GM18505 (cell line): ENCODE measurements around the gene ACTBL2.
"Not testable (repeated sequence)": the region's sequence is repeated elsewhere in the genome, so short reads cannot be mapped to it uniquely, and the experiment has no call there.

Experiments used
- ATAC-seq: cut with Tn5 transposase; IDR thresholded peaks from one replicate; pipeline ENCODE4 v1.9.1; 2021; ENCODE audit not compliant: unreplicated experiment
- POLR2A ChIP-seq: IDR thresholded peaks from 4 replicates; pipeline ENCODE4 v1.6.1; 2011; ENCODE audit warnings: borderline replicate concordance; ENCODE audit not compliant: insufficient read depth, insufficient read length; ENCODE audit errors: extremely low read depth

The ACTBL2 gene

DNA sequence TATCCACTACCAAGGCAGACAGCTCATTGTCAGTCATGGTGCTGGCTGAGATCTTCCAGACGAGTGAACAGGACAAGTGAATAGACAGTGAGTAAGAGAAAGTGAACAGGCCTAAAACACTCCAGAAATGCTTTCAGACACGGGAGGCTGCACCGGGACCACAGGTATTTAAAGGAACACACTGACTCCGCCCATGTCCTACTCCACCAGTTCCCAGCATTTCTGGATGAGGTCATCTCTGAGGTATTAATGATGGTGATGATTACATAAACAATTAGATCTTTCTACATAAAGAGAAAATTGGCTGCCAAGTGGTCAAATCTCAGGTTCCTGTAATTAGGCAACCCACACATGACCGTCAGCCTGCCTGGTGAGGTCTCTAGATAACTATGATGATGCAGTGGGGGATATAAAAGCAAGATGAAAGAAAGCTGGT, at the start of gene ACTBL2:
Gene ACTBL2, minus strand, starts transcription at position 141 of the 436 bp plus-strand sequence. Its CDS starts 104 bp downstream, at position 37.
- no peak for TF ChIP-seq POLR2A
- no peak for ATAC-seq

DNA sequence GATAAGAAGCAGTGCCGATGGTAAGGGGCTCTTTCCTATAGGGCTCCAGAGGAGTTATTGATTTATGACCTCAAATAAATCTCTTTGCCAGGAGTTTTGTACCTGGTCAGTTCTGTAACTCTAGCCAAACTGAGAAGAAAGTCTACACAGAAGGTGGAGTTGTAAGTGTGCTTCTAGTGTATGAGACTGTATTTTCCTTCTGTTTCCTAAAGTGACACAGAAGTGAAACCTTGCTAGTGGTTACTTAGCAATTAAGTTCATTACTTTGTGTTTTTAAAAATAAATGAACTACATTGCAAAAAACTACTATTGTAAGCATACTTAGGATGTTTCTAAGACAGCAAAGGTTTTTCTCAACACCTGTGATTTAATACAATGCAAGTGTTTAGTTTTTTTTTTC, 48.7 kb upstream of the ACTBL2 start:
- no peak for TF ChIP-seq POLR2A
- ATAC-seq = no peak

DNA sequence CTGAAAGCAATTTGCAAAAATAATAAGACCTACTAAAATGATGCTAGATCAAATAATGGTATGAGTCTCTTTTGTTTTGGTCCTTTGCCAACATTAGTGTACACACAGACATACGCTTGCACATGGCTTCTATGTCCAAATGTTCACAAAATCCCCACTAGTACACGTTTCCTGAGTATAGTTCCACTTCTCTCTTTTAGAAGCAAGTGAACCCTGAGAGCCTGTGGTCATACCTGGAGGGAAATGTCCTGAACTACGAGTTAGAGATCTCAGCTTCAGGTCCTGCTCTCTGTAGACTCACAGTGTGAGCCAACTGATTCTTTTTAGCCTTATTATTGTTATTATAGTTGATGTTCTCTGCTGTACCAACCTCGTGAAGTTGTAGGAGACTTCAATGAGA, 47.3 kb upstream of the ACTBL2 start:
- TF ChIP-seq POLR2A = no peak
- ATAC-seq = peak; percentile 73

DNA sequence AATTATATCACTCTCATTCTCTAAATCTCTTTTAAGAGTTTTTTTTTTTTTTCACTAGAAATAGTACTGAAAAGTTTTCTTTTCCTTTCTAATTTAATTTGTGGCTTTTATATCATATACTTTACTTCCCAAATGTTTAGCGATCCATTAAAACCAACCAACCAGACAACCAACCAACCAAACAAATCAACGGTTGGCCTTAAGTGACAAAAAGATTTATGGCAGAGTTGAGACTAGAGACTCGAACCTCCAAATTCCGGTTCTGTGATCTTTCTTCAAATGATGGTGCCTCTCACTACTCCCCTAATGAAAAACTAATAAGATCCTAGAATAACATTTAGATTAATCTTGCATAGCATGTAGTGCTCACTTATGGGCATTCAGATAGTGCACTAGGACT, 45.3 kb upstream of the ACTBL2 start:
- no peak for ATAC-seq
- no peak for TF ChIP-seq POLR2A

DNA sequence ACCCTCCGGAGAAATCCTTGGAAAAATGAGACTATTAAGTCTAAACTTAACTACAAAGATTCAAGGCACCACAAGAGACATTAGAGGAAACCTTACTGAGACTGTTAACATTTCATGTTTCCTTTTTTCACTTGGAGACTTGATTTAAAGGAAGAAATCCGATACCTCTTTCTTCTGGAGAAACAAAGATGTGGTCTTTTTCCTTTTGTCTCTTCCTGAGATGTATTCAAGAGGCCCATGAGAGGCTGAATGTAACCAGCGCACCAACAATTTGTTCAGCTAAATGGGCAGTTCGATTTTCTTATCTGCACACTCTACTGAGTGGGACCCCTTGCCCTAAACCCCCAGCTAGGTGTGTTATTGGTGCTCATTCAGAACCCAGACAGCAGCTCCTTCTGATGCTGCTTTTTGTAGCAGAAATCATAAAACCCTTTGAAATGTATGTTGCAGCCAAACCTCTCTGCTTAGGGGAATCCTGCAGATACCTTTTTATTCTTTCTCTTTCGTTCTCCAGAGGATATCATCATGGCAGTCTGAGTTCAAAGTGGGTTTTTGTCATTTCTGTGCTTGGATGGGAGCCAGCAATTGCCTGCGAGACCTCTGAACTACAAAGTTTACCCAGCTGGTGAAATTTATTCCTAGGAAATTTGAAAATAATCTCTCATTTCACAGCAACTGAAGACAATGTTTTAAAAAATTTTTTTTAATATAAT, 41.9 kb upstream of the ACTBL2 start:
- ATAC-seq = no peak
- no peak for TF ChIP-seq POLR2A

DNA sequence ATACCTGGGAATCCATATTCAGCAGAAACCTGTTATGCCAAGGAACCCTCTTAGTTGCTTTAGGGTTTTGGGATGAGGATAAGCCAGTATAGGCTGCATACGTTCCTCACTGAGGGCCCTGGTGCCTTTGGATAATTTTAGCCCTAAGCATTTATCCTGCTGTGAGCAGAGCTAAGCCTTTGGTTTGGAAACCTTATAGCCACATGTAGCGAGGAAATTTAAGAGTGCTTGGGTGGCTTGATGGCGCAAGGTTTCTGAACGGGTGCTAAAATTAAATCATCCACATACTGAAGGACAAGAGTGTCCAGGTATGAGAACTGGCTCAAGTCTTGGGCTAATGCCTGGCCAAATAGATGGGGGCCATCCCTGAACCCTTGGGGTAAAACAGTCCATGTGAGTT, 39.9 kb upstream of the ACTBL2 start:
- not testable (repeated sequence) for ATAC-seq

DNA sequence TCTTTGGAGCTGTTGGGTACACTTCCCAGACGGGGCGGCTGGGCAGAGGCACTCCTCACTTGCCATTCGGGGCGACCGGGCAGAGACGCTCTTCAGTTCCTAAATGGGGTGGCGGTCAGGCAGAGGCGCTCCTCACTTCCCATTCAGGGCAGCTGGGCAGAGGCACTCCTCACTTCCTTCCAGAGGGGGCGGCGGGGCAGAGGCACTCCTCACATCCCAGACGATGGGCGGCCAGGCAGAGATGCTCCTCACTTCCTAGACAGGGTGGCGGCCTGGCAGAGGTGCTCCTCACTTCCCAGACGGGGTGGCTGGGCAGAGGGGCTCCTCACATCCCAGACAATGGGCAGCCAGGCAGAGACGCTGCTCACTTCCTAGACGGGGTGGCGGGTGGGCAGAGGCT, 35.8 kb upstream of the ACTBL2 start:
- not testable (repeated sequence) for ATAC-seq

DNA sequence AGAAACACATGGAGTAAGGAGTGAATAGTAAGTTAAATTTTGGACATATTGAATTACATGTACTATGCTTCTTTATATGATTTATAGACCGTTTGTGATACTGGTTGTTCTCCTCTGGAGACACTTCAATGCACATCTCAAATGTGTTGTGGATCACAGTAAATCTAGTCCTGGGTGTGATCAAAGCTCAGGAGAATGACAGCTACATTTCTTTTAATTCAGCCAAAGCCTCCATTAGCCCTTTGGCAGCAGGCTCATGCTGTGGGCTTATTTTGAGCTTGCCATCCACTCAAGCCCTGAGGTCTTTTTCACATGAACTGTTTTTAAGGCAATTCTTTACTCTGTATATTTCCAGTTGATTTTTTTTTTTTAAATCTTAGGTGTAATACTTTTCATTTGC, 34.6 kb upstream of the ACTBL2 start:
- ATAC-seq = no peak
- no peak for TF ChIP-seq POLR2A

DNA sequence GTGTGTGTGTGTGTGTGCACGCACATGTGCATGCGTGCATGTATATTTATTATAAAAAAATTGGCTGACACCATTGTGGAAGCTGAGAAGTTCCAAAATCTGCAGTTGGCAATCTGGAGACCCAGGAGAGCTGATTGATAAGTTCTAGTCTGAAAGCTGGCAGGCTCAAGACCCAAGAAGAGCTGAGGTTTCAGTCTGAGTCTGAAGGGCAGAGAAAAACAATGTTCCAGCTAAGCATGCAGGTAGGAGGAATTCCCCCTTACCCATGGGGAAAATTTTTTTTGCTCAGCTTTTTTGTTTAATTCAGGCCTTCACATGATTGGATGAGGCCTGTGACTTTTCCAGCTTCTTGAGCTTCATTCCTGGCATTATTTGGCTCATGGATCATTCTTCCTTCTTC, 31.2 kb upstream of the ACTBL2 start:
- ATAC-seq = no peak
- no peak for TF ChIP-seq POLR2A

DNA sequence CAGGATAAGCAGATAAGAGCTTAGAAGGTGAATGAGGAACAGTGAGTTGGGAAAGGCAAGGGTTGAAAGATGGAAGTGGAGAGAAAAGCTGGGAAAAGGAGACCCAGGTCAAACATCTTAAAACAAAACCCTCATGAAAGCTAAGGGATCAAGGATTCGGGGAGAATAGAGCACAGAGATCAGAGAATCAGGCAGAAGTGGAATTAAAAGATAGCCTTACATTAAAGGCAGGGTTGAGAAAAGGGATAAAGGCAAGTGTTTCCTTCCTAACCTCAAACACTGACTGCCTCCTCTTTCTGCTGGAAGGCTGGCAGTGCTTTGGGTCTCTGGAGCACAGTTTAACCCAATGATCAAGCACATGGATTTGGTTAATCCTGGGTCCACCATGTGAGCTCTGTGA, 28.7 kb upstream of the ACTBL2 start:
- TF ChIP-seq POLR2A = no peak
- ATAC-seq = no peak

DNA sequence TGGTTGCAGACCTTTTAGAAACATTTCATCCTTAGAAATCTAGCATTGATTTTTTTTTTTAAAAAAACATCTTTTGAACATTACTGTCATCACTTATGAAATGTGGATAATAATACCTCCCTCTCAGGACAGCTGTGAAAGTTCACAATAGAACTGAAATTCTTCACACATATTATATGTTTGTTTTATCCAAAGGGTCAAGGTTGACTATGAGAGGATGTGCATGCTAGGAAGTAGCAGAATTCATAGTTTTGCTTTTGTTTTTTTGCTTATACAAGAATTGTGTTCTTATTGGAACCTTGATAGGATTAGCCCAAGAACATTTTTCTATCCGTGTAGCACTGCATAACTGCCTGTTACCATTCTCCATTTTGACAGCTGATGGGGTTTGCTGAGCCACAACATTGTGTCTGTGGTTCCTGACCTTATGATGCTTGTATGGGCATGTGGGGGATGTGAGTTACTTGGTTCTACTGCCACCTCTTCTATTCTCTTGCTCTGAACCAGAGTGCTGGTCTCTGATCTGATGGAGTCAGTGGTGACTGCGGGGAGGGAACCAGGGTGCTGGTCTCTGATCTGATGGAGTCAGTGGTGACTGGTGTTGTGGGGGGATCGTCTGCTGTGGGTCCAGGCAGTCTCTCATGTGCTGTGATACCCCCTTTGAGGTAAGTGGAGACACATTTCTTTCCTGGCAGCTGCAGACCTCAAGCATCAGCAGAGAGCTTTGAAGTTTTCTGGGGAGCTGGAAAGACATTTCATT, 27.1 kb upstream of the ACTBL2 start:
- TF ChIP-seq POLR2A = no peak
- ATAC-seq = no peak

DNA sequence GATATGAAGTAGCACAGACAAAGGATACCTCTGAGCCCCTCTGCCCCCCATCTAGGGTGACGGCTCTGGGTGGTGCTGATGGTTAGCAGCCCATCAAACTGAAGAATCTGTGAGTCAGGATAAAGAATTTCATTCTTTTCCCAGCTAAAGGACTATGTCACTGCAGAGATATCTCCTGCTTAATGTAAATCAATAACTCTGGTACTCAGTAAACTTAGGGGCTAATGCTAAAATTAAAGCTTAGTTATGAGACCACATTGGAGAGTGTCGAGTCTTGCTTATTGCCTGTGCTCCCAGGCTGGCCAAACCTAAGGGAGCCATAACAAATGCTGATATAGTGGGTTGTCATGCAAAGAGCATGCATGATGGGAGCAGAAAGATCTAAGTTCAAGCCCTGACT, 25.6 kb upstream of the ACTBL2 start:
- no peak for TF ChIP-seq POLR2A
- ATAC-seq = no peak

DNA sequence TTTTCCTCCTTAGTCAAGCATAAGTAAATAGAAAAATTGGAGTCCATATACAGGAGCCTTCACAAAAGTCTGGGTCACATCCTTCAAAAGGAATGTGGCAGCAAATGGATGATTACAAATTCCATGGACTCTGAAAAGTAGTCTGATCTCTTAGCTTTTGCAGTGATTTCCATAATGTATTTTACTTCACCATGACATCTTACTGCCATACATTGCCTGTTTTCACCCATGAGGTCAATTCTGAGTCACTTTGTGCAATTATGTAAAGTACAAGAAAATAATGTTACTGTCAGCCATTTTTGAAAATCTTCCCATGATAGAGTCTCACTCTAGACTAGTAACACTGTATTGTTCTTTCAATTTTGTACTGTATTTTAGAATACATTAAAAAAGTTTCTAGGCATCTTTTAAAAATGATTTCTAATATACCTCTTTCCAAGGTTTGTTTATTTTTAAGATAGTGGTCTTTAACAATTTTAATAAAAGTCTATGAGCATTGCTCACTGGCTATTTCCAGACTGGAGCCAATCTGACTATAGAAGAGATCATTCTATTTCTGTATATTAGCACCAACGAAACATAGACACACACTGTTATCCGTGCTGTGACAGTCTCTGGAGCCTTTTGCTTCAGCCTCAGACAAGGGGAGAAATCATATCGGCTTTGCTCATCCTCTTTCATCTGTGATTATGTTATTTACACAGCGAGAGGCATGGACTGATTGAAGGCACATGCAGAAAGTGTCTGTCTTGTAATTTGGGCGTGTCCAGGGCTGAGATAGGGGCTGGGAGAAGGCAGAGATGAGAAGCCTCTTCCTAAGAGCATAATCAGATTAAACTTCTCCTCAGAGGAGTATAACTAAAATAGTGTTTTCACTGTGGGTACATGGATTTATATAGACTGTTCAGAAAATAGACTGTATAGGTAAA, 22.9 kb upstream of the ACTBL2 start:
- ATAC-seq = no peak
- TF ChIP-seq POLR2A = no peak
